Osteocyte (in vitro differentiated cells): ENCODE results near the gene SYT9. TPM values are rescaled to one million over a fixed set of nuclear protein-coding genes. Genes with fewer than 3 reads are reported as not detected.
A peak's percentile ranks its signal among the peaks of the same experiment; 100 is the strongest.

Source experiments
- DNase-seq: peaks from one replicate; pipeline ENCODE4 v3.0.0; 2021; ENCODE audit warnings: mixed read lengths; ENCODE audit not compliant: unreplicated experiment; ENCODE audit errors: extremely low spot score
- H3K27ac Mint-ChIP-seq: one replicate; pipeline ENCODE4 v1.8.0; 2021; ENCODE audit warnings: mild to moderate bottlenecking, mixed read lengths; ENCODE audit not compliant: unreplicated experiment
- H3K27me3 Mint-ChIP-seq: one replicate; pipeline ENCODE4 v1.8.0; 2021; ENCODE audit warnings: mixed read lengths; ENCODE audit not compliant: unreplicated experiment
- H3K36me3 Mint-ChIP-seq: one replicate; pipeline ENCODE4 v1.8.0; 2021; ENCODE audit warnings: mixed read lengths; ENCODE audit not compliant: unreplicated experiment
- H3K4me1 Mint-ChIP-seq: one replicate; pipeline ENCODE4 v1.8.0; 2021; ENCODE audit warnings: mixed read lengths; ENCODE audit not compliant: unreplicated experiment
- H3K4me3 Mint-ChIP-seq: one replicate; pipeline ENCODE4 v1.8.0; 2021; ENCODE audit warnings: mild to moderate bottlenecking, moderate library complexity, mixed read lengths; ENCODE audit not compliant: unreplicated experiment
- H3K9me3 Mint-ChIP-seq: one replicate; pipeline ENCODE4 v1.8.0; 2021; ENCODE audit warnings: mixed read lengths; ENCODE audit not compliant: unreplicated experiment
- CTCF ChIP-seq: fragments of 200-600 bp; sonication (generic); IDR thresholded peaks from 2 replicates; pipeline ENCODE4 v1.5.0; 2021; ENCODE audit warnings: antibody characterized with exemption, mild to moderate bottlenecking, moderate library complexity
- long read RNA-seq: library from polyadenylated mRNA; unstranded; transcript quantifications from one replicate; pipeline ENCODE4 v2.0.0, GENCODE V29; 2021
- total RNA-seq: library from RNA; stranded (reverse); gene quantifications from 2 replicates; pipeline ENCODE4 v1.2.1, GENCODE V29; 2021

The SYT9 gene
- total RNA-seq = 0.40 and 0.63 TPM in 2 replicates
- long read RNA-seq = 0 reads

- Mint-ChIP-seq H3K4me1 (peaks cover 2% of the 10 kb centered on the region), H3K4me3 (peak within 1 kb of the TSS; percentile 69), H3K36me3 (no peaks in the 10 kb centered on the region), H3K27me3 (peaks cover 58% of the 10 kb centered on the region), H3K9me3 (peaks cover 10% of the 10 kb centered on the region), H3K27ac (no peak within 1 kb of the TSS)
- TF ChIP-seq CTCF = no peak
- DNase-seq = peak; percentile 86
Observed at GRCh38 chr11:7251836-7252682, at the start of gene SYT9. Gene SYT9 (plus strand): TSS chr11:7251904. CDS start chr11:7252187, 283 bp downstream.

GRCh38 chr11:7202412-7202811, 49.3 kb upstream of the SYT9 start:
- no peak for DNase-seq
- peaks cover 2% of the 10 kb centered on the region for H3K4me1 Mint-ChIP-seq
- TF ChIP-seq CTCF = no peak
- no peaks in the 10 kb centered on the region for H3K36me3 Mint-ChIP-seq
- no peak overlapping the region for H3K4me3 Mint-ChIP-seq
- H3K9me3 Mint-ChIP-seq = no peaks in the 10 kb centered on the region
- no peak overlapping the region for H3K27ac Mint-ChIP-seq
- no peaks in the 10 kb centered on the region for H3K27me3 Mint-ChIP-seq

- no peaks in the 10 kb centered on the region for H3K36me3 Mint-ChIP-seq
- no peak for DNase-seq
- no peaks in the 10 kb centered on the region for H3K9me3 Mint-ChIP-seq
- no peak overlapping the region for H3K4me3 Mint-ChIP-seq
- H3K4me1 Mint-ChIP-seq = peaks cover 2% of the 10 kb centered on the region
- no peaks in the 10 kb centered on the region for H3K27me3 Mint-ChIP-seq
- TF ChIP-seq CTCF = no peak
- H3K27ac Mint-ChIP-seq = no peak overlapping the region
Observed at GRCh38 chr11:7204778-7205177, 46.9 kb upstream of the SYT9 start.

- Mint-ChIP-seq H3K27me3 (no peaks in the 10 kb centered on the region), H3K4me3 (no peak overlapping the region), H3K27ac (no peak overlapping the region), H3K36me3 (no peaks in the 10 kb centered on the region), H3K4me1 (peaks cover 2% of the 10 kb centered on the region), H3K9me3 (no peaks in the 10 kb centered on the region)
- TF ChIP-seq CTCF = no peak
- no peak for DNase-seq
Observed at GRCh38 chr11:7208391-7208790, 43.3 kb upstream of the SYT9 start.

- no peaks in the 10 kb centered on the region for H3K36me3 Mint-ChIP-seq
- peaks cover 37% of the 10 kb centered on the region for H3K27me3 Mint-ChIP-seq
Observed at GRCh38 chr11:7219491-7219890, 32.2 kb upstream of the SYT9 start.

More at GRCh38 chr11:7219491-7219890, 32.2 kb upstream of the SYT9 start:
- Mint-ChIP-seq H3K9me3 (no peaks in the 10 kb centered on the region), H3K27ac (no peak overlapping the region), H3K4me1 (no peaks in the 10 kb centered on the region), H3K4me3 (no peak overlapping the region)
- DNase-seq = no peak
- TF ChIP-seq CTCF = no peak
